ENCODE measurements around the gene PNPLA8. TPM values are rescaled to one million over a fixed set of nuclear protein-coding genes. Genes with fewer than 3 reads are reported as not detected.

Gene PNPLA8
- total and polyA plus RNA-seq, 2 donors from 2014 or later, result 17.7 to 33.9 TPM

DNA sequence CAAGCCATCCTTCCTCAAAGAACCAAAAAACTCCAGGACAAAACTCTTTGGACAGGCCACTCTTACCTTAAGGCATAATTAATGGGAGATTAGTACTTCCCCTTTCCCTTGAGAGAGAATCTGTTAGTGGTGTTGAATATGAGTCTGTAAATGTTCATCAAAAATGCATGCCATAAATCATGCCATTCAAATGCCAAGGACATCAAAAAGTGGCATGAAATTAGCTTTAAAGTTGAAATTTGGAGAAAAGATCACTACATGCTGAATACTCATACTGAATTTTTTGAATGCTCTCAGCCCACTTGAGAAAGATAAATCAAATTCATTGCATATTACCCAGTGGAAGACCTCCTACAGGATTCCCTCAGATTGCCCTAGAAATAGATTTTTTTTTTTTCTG lies 76.4 kb downstream of the PNPLA8 start:
- H3K4me3 ChIP-seq (ENCODE audit: low read length in 3 of 3), result no peak overlapping the region
- no peak for DNase-seq
- intact Hi-C loops (cut with DNase I), result no loop called here
- H3K9ac ChIP-seq (ENCODE audit: low read length in 3 of 3), result no peak overlapping the region
- H3K9me3 ChIP-seq (ENCODE audit: control insufficient read depth in 2 of 3, insufficient read depth in 1 of 3, low read length in 3 of 3), result no peaks in the 10 kb centered on the region
- TF ChIP-seq, protein P1, sequence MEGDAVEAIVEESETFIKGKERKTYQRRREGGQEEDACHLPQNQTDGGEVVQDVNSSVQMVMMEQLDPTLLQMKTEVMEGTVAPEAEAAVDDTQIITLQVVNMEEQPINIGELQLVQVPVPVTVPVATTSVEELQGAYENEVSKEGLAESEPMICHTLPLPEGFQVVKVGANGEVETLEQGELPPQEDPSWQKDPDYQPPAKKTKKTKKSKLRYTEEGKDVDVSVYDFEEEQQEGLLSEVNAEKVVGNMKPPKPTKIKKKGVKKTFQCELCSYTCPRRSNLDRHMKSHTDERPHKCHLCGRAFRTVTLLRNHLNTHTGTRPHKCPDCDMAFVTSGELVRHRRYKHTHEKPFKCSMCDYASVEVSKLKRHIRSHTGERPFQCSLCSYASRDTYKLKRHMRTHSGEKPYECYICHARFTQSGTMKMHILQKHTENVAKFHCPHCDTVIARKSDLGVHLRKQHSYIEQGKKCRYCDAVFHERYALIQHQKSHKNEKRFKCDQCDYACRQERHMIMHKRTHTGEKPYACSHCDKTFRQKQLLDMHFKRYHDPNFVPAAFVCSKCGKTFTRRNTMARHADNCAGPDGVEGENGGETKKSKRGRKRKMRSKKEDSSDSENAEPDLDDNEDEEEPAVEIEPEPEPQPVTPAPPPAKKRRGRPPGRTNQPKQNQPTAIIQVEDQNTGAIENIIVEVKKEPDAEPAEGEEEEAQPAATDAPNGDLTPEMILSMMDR (IDR thresholded peaks at IDR 0.05; ENCODE audit: borderline replicate concordance, extremely low read depth, insufficient read depth), result no peak
- H3K4me1 ChIP-seq (ENCODE audit: control insufficient read depth in 2 of 3, insufficient read depth in 2 of 3, low read depth in 1 of 3, low read length in 3 of 3), result no peaks in the 10 kb centered on the region
- FAIRE-seq, result no peak
- no peaks in the 10 kb centered on the region for H3K36me3 ChIP-seq (ENCODE audit: control insufficient read depth in 2 of 3, insufficient read depth in 3 of 3, low read length in 3 of 3)
- no peak overlapping the region for H3K27ac ChIP-seq (ENCODE audit: low read depth in 2 of 2, low read length in 2 of 2)
- H3K27me3 ChIP-seq (ENCODE audit: control insufficient read depth, insufficient read depth, low read length), result peaks cover 3% of the 10 kb centered on the region

DNA sequence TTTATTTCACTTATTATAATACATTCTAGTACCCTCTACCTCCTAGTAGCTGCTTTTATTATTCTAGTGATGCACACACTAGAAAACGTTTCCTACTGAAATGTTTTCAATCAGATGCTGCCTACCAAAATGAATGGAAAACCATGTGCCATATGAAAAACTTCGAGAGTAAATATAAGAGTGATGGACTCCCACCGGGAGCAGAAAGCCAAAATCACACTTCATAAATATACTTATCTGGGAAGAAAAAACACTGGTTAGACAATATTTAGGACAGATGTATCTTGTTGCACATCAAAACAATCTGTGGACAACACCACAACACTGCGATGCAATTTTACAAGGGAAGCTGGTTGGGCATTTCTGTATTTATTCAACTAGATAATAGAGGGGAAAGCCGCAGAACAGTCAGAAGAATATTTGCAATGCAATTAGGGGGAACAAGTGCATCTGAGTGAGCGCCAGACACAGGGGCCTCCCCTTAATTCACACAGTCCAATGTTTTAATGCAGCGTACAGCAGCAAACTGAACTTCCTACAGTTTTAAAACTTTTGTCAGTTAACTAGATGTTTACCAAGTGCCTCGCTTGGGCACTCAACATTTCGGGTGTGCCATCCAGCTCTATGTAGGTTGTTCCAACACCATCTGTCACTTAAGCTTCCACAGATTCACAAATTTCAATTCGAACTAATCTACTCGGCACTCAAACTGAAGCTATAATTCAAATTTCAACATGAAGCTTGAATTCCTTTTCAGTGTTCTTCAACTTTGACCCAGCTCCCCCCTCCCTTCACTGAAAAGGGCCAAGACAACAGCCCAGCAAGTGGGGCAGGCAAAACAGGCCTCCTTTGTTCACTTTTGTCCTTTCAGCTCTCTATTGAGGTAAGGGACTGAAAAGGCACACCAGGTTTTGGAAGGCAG lies 77.1 kb downstream of the PNPLA8 start:
- Histone ChIP-seq H3K27ac (ENCODE audit: low read depth in 2 of 2, low read length in 2 of 2) (no peak overlapping the region), H3K4me1 (ENCODE audit: control insufficient read depth in 2 of 3, insufficient read depth in 2 of 3, low read depth in 1 of 3, low read length in 3 of 3) (no peaks in the 10 kb centered on the region), H3K4me3 (ENCODE audit: low read length in 3 of 3) (no peak overlapping the region), H3K27me3 (ENCODE audit: control insufficient read depth, insufficient read depth, low read length) (no peaks in the 10 kb centered on the region), H3K36me3 (ENCODE audit: control insufficient read depth in 2 of 3, insufficient read depth in 3 of 3, low read length in 3 of 3) (no peaks in the 10 kb centered on the region), H3K9ac (ENCODE audit: low read length in 3 of 3) (no peak overlapping the region), H3K9me3 (ENCODE audit: control insufficient read depth in 2 of 3, insufficient read depth in 1 of 3, low read length in 3 of 3) (no peaks in the 10 kb centered on the region)
- intact Hi-C loops (cut with DNase I), result no loop called here
- TF ChIP-seq, protein P1 (IDR thresholded peaks at IDR 0.05; ENCODE audit: borderline replicate concordance, extremely low read depth, insufficient read depth), result no peak
- FAIRE-seq, result no peak
- no peak for DNase-seq

DNA sequence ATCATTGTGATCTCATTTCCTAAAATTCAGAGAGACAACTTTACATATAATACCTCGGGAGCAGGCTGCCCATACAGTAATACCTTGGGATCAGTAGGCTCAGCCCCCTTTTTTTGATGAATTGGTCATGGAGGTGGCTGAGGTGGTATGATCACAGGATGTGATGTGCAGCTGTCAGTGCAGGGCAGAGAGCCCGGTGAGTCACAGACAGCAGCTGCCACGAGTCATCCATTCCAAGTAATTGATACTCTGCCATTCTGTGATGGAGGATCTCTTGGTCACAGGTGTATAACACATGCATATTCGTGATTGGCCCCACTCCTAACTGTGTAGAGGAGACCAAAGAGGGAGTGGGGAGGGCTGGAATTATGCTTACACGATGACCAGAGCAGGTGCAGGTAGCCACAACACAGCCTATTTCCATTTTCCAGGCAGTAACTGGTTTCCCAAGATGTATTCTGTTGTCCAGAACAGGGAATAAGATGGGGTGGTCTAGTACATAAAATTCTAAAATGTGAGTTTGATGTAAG lies 83.8 kb downstream of the PNPLA8 start:
- no peak for FAIRE-seq
- Histone ChIP-seq H3K9me3 (ENCODE audit: control insufficient read depth in 2 of 3, insufficient read depth in 1 of 3, low read length in 3 of 3) (no peaks in the 10 kb centered on the region), H3K36me3 (ENCODE audit: control insufficient read depth in 2 of 3, insufficient read depth in 3 of 3, low read length in 3 of 3) (no peaks in the 10 kb centered on the region), H3K4me3 (ENCODE audit: low read length in 3 of 3) (no peak overlapping the region), H3K9ac (ENCODE audit: low read length in 3 of 3) (no peak overlapping the region), H3K4me1 (ENCODE audit: control insufficient read depth in 2 of 3, insufficient read depth in 2 of 3, low read depth in 1 of 3, low read length in 3 of 3) (no peaks in the 10 kb centered on the region), H3K27ac (ENCODE audit: low read depth in 2 of 2, low read length in 2 of 2) (no peak overlapping the region), H3K27me3 (ENCODE audit: control insufficient read depth, insufficient read depth, low read length) (no peaks in the 10 kb centered on the region)
- TF ChIP-seq, protein P1 (IDR thresholded peaks at IDR 0.05; ENCODE audit: borderline replicate concordance, extremely low read depth, insufficient read depth), result no peak
- no peak for DNase-seq
- intact Hi-C loops (cut with DNase I), result no loop called here

Measured in kidney (tissue), 14 donors.